Activated gamma-delta T cell (primary cell): ENCODE measurements around the gene PPP1R15A.
"Not testable (repeated sequence)": the region's sequence is repeated elsewhere in the genome, so short reads cannot be mapped to it uniquely, and the experiment has no call there.

Experiments
- DNase-seq: peaks from one replicate; lab custom pipeline; 2025; lab: John Stamatoyannopoulos, UW

Gene PPP1R15A

DNA sequence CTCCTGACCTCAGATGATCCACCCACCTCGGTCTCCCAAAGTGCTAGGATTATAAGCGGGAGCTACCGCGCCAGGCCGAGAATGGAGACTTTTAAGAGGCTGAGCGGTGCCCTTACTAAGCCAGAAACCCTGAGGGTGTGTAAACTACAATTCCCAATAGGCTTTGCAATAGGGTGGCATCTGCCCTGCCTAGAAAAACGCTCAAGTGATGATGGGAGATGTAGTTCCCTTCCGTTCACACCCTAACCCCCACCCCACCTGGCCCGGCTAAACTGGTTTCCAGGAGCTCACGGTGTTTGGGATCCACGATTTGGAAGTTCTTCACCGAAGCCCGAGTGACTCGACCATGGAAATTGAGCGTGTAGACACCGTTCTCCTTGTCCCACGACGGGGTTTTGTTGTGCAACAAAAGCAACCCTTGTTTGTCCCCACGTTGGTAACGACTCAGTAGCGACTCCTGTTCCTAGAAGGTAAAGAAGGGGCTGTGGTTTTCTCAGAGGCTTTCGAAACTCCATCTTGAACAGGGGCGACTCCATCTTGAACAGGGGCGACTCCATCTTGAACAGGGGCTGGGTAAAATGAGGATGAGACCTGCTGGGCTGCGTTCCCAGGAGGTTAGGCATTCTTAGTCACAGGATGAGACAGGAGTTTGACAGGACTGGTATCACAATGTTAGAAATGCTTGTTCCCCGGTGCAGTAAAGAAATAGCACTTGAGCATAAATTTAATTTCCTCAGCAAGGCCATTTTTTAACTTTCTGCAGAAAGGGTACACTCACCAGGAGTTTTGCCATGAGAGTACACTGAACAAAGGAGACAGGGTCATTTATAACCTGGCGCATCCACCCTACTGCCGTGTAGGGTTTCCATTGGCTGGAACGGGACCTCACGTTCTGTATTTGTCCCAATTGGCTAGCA is 9.8 kb downstream of the PPP1R15A start:
- DNase-seq = no peak

DNA sequence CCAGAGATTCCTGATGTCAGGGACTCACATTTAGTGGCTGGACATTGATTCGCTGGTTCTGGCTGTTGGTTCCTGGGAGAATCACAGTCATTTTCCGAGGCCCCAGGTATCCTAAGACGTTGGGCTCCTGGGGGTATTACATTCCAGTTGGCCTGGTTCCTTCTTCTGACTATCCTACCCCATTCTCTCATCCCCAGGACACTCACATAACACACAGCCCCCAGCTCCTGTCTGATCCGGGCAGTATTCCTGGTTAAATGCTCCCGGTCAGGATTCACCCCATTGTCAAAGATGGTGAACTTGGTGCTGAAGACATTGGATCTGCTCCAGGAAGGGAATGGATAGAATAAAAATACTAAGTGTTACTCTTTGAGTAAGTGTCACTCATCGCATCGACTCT is 11.5 kb downstream of the PPP1R15A start:
- DNase-seq = no peak

DNA sequence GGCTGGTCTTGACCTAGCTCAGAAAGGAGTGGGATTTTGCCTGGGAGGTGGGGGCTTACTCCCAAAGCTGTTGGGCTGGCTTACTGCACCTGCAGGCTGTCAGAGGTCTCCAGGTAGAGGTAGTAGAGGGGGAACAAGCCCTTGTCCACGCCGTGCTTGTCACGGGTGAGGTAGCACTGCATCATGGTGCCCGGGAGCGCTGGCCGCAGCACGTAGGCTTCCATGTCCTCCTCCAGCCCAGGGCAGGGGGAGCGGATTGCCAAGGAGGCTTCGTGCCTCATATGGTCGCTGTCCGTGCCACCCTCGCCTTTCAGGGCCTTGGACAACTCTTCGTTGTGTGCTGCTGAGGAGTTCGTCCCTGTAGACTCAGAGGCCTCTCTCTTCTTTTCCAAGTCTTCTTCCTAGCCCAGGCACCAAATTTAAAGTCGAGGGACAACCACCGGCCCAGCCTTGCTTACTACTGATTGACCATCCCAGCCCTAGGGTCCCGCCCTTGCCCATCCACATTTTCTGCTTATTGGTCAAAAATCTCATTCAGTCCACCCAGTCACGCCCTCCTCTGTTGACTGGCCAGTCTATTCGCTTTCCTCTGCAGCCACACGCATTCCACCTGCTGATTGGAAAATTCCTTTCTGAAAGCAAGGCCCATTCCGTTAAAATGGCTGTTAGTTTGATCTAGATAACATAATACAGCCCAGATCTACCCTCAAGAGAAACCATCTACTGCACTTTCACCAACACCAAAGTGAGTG is 15.8 kb downstream of the PPP1R15A start:
- no peak for DNase-seq

DNA sequence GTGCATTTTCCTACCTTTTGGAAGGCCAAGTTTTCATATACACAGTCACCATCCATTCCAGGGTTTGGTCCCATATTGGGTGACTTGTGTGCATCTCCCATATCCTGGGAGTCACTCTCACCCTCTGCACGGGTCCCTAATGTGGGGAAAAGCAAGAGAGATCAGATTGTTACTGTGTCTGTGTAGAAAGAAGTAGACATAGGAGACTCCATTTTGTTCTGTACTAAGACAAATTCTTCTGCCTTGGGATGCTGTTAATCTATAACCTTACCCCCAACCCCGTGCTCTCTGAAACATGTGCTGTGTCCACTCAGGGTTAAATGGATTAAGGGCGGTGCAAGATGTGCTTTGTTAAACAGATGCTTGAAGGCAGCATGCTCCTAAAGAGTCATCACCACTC is 17.3 kb downstream of the PPP1R15A start:
- not testable (repeated sequence) for DNase-seq

DNA sequence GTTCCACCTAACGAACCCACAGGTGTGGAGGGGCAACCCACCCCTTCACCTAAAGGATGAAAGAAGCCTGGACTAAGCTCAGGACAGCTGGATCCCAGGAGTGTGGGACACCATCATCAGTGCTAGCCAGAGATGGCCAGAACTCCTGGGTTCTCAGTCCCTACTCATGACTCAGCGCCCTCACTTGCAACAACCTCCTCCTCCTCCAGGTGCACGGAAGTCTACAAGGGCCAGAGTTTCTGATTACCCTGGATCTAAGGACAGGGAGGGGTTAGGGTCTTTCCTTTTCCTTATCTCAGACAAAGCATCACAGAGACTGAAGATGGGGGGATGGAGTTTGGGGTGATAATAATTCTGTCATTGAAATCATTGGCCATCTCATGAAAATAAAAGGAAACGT is 18.3 kb downstream of the PPP1R15A start:
- DNase-seq = no peak

DNA sequence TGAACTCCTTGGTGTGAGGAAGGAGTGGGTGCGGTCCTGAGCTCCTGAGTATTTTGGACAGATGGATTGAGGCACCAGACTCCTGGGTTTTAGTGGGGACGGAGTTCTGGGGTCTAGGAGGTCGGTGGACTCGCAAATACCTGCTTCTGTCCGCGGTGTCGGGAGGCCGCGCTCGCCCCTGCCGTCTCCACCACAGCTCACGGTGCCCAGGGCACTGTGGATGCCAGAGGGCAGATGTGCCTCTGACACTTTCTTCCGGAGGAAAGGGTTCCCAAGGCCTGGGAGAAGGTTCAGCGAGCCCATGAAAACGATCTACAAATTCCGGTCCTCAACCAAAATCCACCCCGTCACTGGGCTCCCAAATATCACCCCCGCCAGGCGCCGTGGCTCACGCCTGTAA is 23.0 kb downstream of the PPP1R15A start:
- no peak for DNase-seq

DNA sequence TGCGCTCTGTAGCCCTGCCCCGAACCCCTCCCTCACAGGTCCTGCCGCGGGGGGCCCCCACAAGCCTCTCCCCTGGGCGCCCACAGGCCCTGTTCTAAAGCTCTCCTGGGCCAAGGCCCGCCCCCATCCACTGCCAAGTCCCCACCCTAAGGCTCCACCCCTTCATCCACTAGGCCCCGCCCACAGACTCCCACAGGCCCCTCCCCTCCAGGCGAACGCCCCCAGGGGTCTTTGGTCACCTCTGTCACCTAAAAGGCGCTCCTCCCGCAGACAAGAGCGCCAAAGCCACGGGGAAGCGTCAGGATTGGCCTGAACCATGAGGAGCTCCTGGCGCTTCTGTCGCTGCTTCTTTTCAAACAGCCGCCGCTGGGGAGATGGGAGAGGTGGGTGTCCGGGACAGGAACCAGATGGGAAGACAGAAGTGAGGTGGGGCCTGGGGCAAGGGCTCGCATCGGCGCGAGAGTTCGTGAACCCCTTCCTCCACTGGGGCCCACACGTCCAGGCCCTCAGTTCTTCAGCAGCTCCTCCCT is 24.0 kb downstream of the PPP1R15A start:
- DNase-seq = no peak

DNA sequence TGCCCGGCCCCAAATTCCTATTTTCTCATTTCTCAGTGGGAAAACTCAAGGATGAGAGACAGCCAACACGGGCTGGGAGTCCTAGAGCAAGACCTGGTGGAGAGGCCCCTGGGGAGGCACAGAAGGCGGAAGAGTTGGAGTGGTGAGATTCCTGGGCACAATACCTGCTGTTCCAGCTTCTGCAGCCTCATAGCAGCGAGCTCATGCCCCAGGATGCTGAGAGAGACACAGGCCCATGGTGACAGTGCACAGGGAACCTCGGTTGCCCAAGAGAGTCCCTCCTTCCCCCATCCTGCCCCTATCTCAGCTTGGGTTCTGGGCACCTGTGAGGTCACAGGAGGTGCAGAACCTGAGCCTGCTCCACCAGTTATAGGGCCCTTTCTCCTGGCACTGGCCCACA is 25.0 kb downstream of the PPP1R15A start:
- DNase-seq = no peak

DNA sequence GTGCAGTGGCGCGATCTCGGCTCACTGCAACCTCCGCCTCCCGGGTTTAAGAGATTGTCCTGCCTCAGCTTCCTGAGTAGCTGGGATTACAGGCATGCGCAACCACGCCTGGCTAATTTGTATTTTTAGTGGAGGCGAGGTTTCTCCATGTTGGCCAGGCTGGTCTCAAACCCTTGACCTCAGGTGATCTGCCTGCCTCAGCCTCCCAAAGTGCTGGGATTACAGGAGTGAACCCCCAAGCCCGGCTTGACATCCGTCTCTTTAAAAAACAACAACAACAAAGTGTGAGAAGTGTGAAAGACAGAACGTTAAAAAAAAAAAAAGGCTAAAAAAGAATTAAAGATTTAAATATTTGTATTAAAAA is 27.1 kb downstream of the PPP1R15A start:
- not testable (repeated sequence) for DNase-seq

DNA sequence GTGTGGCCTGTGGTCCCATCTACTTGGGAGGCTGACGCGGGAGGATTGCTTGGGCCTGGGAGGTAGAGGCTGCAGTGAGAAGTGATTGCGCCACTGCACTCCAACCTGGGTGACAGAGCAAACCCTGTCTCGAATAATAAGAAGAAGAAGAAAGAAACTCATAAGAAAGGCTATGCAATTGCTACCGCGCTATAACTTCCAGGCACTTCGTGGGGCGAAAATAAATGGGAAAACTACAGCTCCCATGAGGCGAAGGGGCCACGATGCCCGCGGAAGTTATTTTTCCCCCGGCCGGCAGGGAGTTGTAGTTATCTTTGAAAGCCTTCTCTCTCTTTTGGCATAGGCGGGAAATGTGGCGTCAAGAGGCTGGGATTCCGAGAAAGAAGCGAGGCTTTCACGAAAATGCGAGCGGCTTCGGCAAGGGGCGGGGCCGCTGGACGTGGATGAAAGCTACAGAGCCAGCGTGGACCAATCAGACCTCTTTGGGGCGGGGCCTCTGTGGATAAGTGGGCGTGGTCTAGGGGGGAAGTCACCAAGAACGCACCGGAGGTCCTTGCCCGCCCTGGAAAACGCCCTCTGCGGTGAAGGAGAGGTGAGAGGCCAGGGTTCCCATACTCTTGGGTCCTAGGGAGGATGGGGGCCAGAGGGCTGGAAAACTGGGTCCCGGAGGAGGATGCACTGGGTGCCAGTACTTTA is 27.7 kb downstream of the PPP1R15A start, which contains the start of gene NUCB1:
Gene NUCB1, plus strand, starts transcription at position 532 of the 696 bp plus-strand sequence. CDS start 485 bp downstream, outside the sequence.
- peak; percentile 76 for DNase-seq

DNA sequence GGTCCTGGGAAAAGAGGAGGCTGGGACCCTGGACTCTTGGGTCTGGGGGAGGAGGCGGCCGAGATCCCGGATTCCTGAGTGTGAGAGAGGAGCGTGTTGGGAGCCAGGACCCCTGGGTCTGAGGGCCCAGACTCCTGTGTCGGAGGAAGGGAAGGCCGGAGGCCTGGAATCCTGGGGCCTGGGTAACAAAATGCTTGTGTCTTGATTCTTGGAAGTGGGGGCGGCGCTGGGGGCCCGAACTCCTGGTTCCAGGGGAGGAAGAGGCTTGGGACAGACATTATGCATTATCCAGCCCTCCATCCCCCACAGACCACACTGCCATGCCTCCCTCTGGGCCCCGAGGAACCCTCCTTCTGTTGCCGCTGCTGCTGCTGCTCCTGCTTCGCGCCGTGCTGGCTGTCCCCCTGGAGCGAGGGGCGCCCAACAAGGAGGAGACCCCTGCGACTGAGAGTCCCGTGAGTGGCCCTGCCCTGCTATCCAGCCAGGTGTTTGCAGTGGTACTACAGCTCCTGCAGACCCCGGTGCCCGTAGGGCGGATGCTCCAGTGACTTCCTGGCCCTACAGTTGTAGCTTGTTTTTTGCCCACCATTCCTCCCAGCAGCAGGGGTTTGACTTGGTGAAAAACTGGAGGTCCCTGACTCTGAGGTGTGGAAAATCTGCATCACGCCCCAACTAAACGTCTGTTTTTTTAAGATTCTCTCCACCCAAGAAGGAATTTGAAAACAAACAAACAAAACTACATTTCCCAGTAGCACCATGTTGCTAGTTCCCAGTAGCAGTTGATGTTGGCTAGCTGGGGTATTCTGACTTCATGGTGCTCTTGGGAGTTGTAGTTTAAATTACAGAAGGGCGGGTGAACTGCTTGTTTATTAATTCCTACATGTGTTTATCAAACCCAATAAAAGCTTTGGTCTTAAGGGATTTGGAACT is 28.5 kb downstream of the PPP1R15A start:
- no peak for DNase-seq

DNA sequence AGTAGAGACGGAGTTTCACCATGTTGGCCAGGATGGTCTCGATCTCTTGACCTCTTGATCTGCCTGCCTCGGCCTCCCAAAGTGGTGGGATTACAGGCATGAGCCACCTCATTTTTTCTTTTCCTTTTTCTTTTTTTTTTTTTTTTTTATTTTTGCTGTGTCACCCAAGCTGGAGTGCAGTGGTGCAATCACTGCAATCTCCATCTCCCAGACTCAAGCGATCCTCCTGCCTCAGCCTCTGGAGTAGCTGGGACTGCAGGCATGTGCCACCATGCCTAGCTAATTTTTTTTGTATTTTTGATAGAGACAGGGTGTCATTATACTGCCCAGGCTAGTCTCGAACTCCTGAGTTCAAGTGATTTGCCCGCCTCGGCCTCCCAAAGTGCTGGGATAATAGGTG is 30.1 kb downstream of the PPP1R15A start:
- DNase-seq = not testable (repeated sequence)

DNA sequence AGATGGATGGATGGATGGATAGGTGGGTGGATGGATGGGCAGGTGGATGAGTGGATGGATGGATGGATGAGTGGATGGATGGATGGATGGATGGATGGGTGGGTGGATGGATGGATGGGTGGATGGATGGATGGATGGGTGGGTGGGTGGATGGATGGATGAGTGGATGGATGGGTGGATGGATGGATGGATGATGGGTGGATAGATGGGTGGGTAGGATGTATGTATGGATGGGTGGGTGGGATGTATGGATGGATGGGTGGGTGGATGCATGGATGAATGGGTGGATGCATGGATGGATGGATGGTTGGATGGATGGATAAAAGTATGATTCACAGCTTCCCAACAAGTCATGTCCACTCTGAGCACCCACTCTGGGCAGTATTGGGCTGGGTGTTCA is 31.6 kb downstream of the PPP1R15A start:
- not testable (repeated sequence) for DNase-seq

DNA sequence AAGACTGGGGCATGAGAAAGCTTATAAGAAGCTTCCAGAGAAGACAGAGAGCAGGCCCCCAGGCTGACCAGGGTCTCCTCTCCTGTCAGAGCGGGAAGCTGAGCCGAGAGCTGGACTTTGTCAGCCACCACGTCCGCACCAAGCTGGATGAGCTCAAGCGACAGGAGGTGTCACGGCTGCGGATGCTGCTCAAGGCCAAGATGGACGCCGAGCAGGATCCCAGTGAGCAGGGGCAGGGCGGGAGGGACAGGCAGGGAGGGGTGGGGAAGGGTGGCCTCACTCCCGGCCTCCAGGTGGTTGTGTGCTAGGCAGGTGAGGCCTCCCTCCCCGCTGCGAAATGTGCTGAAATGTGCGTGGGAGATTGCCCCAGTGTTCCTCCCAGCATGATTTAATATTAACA is 33.4 kb downstream of the PPP1R15A start:
- DNase-seq = no peak

DNA sequence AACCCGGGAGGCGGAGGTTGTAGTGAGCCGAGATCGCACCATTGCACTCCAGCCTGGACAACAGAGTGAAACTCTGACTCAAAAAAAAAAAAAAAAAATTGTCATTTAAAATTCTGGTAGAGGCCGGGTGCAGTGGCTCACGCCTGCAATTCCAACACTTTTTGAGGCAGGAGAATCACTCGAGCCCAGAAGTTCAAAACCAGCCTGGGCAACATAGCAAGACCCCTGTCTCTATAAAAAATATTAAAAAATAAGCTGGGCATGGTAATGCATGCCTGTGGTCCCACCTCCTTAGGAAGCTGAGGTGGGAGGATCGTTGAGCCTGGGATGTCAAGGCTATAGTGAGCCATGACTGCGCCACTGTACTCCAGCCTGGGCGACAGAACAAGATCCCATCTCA is 34.1 kb downstream of the PPP1R15A start:
- DNase-seq = no peak

DNA sequence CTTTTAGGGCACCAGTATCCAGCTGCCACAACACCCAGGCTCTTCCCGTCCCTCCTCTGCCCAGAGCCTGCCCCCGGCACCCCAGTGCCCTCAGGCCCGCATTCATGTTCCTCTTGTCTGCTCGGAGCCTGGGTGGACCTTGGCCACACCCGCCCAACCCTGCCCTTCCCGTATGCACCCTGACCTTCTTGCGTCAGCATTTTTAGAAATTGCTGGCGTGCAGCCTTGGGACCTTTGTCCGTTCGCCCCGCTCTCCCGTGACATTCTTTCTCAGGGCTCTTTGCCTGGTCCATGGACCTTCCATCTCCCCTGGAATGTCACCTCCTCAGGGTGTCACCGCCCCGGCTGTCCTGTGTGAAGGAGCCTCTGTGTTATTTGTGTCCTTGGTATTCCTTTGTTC is 35.5 kb downstream of the PPP1R15A start:
- no peak for DNase-seq

DNA sequence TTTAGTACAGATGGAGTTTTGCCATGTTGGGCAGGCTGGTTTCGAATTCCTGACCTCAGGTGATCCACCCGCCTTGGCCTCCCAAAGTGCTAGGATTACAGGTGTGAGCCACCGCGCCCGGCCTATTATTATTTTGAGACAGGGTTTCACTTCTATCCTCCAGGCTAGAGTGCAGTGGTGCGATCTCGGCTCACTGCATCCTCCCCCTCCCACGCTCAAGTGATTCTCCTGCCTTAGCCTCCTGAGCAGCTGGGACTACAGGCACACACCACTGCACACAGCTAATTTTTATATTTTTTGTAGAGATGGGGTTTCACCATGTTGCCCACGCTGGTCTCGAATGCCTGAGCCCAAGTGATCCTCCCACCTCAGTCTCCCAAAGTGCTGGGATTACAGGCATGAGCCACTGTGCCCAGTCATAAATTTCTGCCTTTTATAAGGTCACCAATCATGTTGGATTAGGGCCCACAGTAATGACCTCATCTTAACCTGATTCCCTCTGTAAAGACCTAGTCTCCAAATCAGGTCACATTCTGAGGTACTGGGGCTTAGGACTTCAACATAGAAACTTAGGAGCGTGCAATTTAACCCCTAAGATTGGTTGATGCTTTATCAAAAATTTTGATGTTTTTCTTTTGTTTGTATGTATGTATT is 37.3 kb downstream of the PPP1R15A start:
- DNase-seq = not testable (repeated sequence)

DNA sequence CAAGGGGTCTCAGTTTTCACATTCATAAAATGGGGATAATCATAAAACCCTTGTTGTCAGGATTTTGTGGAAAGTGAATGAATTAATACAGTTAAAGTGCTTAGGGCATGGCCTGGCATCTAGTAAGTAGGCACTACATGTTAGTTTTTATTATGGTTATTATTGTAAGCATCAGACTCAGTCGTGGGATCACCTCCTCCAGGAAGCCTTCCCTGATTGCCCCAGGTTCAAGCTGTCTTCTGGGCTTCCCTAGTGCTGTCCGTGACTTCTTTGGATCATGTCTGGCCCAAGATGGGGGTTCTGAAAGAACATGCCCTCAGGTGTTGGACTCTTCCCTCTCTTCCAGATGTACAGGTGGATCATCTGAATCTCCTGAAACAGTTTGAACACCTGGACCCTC is 38.6 kb downstream of the PPP1R15A start:
- DNase-seq = no peak

DNA sequence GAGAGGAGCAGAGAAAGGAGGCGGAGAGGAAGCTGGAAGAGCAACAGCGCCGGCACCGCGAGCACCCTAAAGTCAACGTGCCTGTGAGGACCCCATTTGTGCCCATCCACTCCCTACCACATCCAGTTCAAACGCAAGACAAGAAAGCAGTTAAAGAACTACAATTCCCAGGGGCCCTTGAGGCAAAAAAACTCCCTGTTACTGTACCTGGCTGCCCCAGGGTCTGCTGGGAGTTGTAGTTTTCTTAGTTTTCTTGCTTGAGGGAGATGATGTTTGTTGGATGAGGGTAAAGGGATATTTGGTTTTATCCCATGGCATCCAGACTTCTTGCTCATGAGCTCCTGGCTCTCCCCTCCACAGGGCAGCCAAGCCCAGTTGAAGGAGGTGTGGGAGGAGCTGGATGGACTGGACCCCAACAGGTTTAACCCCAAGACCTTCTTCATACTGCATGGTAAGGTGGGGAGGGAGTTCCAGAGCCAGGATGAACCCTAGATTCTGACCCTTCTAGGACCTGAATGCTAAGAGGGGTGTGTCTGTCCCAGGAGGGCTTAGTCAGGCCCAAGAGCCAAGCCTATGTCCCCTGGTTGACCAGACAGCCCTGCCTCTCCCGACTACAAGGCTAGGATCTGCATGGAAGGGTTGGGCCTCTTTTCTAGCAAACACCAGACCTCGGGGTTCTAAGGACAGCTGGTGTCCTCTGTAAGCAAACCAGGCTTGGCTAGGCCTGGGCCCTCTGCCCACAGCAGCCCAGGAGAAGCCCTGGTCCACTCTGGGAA is 41.1 kb downstream of the PPP1R15A start:
- DNase-seq = no peak

DNA sequence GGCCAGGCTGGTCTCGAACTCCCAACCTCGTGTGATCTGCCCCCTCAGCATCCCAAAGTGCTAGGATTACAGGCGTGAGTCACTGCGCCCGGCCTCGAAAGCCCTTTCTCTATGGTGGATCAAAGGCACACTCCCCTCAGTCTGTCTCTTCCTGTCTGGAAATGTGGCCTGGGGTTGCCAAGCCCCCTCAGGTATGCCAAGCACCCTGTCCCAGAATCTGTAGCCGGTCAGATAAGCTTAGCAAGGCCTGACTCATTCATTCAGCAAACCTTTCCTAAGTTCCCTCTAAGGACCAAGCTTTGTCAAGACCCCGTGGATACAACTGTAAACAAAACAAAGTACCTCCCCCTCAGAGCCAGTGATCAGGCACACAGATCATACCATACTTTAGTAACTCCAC is 42.0 kb downstream of the PPP1R15A start:
- DNase-seq = no peak
